H1 (cell line): Measurements from ENCODE around the gene SPTY2D1. TPM values are rescaled to one million over a fixed set of nuclear protein-coding genes. Genes with fewer than 3 reads are reported as not detected.

Experiments used
- BRCA1 ChIP-seq: IDR thresholded peaks from 2 replicates; pipeline ENCODE4 v1.6.1; 2012; ENCODE audit warnings: low read depth, low read length, improper control_type of control experiment
- EGR1 ChIP-seq: IDR thresholded peaks from 2 replicates; pipeline ENCODE4 v1.6.1; 2011; ENCODE audit warnings: low read depth, low read length, borderline replicate concordance
- EZH2 ChIP-seq: fragments of 200-600 bp; sonication (generic); IDR thresholded peaks from 2 replicates; pipeline ENCODE4 v1.7.1; 2012; ENCODE audit warnings: low read depth, mild to moderate bottlenecking, moderate library complexity, low read length, inconsistent platforms; ENCODE audit not compliant: severe bottlenecking
- HDAC2 ChIP-seq, 2 experiments: fragments of 300-600 bp in 1 of 2; sonication (generic) in 1 of 2; IDR thresholded peaks; 2 replicates each; pipeline ENCODE4 v1.6.1; 2011 to 2012; ENCODE audit warnings: low read depth in 2 of 2, low read length in 2 of 2, mild to moderate bottlenecking in 2 of 2, moderate library complexity in 2 of 2, borderline replicate concordance in 1 of 2, inconsistent platforms in 1 of 2
- JUN ChIP-seq: IDR thresholded peaks from 2 replicates; pipeline ENCODE4 v1.6.1; 2011; ENCODE audit warnings: low read depth, mild to moderate bottlenecking, improper control_type of control experiment, low read length
- MAFK ChIP-seq: IDR thresholded peaks from 2 replicates; pipeline ENCODE4 v1.6.1; 2012; ENCODE audit warnings: low read depth, mild to moderate bottlenecking, improper control_type of control experiment, low read length
- polyA plus RNA-seq, 7 experiments: library from polyadenylated mRNA; depleted of rRNA in 3 of 7; stranded (reverse) in 5 of 7; unstranded in 2 of 7; fragments of >200 nt in 5 of 7; fragments of 200-250 nt in 2 of 7; gene quantifications; 1 replicate in 5 of 7; 2 replicates in 1 of 7; 4 replicates in 1 of 7; pipeline versions ENCODE4 v1.2.1 to v1.2.3, GENCODE V29; 2011 to 2013; ENCODE audit warnings: missing spikeins in 2 of 7, mixed read lengths in 2 of 7
- total RNA-seq: library from RNA; stranded (reverse); fragmentation: NEBNext Ultra II Directional; extraction: Animal tissue kit (Norgen Biotek cat#: 25700); gene quantifications from 2 replicates; pipeline ENCODE4 v1.2.1, GENCODE V29; 2021
- TF ChIP-seq, protein P1 (sequence below): IDR thresholded peaks from 2 replicates; pipeline ENCODE4 v1.6.1; 2012; ENCODE audit warnings: low read length, inconsistent platforms
- TF ChIP-seq, protein P2 (sequence below): fragments of 300-600 bp; sonication (generic); IDR thresholded peaks from 2 replicates; pipeline ENCODE4 v1.7.1; 2012; ENCODE audit warnings: low read length, moderate library complexity, mild to moderate bottlenecking, inconsistent platforms; ENCODE audit not compliant: insufficient replicate concordance

The SPTY2D1 gene
- total and polyA plus RNA-seq, 2 of the 8 experiments (the other 6 are each of a cell fraction or from before 2014, with no cell fraction given), result 4.9 to 17.6 TPM

DNA sequence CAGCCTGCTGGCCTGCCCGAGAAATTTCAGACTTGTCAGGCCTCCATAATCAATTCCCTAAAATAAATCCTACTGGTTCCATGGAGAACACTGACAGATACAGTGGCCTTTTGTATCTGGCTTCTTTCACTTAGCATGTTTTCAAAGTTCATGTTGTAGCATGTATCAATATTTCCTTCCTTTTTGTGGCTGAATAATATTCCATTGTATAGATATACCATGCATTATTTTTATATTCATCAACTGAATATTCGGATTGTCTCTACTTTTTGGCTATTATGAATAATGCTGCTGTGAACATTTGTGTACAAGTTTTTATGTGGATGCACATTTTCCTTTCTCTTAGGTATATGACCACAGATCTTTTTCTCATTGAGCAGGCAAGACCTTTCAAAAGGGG is 10.4 kb downstream of the SPTY2D1 start (continued):
- TF ChIP-seq, protein P1, sequence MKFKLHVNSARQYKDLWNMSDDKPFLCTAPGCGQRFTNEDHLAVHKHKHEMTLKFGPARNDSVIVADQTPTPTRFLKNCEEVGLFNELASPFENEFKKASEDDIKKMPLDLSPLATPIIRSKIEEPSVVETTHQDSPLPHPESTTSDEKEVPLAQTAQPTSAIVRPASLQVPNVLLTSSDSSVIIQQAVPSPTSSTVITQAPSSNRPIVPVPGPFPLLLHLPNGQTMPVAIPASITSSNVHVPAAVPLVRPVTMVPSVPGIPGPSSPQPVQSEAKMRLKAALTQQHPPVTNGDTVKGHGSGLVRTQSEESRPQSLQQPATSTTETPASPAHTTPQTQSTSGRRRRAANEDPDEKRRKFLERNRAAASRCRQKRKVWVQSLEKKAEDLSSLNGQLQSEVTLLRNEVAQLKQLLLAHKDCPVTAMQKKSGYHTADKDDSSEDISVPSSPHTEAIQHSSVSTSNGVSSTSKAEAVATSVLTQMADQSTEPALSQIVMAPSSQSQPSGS, result no peak
- TF ChIP-seq JUN (no peak), MAFK (no peak), HDAC2 (IDR thresholded peaks at IDR 0.05; ENCODE audit: borderline replicate concordance in 1 of 2, low read depth in 2 of 2, low read length in 2 of 2) (no peak), EZH2 (no peak), EGR1 (no peak), BRCA1 (no peak)
- TF ChIP-seq, protein P2, sequence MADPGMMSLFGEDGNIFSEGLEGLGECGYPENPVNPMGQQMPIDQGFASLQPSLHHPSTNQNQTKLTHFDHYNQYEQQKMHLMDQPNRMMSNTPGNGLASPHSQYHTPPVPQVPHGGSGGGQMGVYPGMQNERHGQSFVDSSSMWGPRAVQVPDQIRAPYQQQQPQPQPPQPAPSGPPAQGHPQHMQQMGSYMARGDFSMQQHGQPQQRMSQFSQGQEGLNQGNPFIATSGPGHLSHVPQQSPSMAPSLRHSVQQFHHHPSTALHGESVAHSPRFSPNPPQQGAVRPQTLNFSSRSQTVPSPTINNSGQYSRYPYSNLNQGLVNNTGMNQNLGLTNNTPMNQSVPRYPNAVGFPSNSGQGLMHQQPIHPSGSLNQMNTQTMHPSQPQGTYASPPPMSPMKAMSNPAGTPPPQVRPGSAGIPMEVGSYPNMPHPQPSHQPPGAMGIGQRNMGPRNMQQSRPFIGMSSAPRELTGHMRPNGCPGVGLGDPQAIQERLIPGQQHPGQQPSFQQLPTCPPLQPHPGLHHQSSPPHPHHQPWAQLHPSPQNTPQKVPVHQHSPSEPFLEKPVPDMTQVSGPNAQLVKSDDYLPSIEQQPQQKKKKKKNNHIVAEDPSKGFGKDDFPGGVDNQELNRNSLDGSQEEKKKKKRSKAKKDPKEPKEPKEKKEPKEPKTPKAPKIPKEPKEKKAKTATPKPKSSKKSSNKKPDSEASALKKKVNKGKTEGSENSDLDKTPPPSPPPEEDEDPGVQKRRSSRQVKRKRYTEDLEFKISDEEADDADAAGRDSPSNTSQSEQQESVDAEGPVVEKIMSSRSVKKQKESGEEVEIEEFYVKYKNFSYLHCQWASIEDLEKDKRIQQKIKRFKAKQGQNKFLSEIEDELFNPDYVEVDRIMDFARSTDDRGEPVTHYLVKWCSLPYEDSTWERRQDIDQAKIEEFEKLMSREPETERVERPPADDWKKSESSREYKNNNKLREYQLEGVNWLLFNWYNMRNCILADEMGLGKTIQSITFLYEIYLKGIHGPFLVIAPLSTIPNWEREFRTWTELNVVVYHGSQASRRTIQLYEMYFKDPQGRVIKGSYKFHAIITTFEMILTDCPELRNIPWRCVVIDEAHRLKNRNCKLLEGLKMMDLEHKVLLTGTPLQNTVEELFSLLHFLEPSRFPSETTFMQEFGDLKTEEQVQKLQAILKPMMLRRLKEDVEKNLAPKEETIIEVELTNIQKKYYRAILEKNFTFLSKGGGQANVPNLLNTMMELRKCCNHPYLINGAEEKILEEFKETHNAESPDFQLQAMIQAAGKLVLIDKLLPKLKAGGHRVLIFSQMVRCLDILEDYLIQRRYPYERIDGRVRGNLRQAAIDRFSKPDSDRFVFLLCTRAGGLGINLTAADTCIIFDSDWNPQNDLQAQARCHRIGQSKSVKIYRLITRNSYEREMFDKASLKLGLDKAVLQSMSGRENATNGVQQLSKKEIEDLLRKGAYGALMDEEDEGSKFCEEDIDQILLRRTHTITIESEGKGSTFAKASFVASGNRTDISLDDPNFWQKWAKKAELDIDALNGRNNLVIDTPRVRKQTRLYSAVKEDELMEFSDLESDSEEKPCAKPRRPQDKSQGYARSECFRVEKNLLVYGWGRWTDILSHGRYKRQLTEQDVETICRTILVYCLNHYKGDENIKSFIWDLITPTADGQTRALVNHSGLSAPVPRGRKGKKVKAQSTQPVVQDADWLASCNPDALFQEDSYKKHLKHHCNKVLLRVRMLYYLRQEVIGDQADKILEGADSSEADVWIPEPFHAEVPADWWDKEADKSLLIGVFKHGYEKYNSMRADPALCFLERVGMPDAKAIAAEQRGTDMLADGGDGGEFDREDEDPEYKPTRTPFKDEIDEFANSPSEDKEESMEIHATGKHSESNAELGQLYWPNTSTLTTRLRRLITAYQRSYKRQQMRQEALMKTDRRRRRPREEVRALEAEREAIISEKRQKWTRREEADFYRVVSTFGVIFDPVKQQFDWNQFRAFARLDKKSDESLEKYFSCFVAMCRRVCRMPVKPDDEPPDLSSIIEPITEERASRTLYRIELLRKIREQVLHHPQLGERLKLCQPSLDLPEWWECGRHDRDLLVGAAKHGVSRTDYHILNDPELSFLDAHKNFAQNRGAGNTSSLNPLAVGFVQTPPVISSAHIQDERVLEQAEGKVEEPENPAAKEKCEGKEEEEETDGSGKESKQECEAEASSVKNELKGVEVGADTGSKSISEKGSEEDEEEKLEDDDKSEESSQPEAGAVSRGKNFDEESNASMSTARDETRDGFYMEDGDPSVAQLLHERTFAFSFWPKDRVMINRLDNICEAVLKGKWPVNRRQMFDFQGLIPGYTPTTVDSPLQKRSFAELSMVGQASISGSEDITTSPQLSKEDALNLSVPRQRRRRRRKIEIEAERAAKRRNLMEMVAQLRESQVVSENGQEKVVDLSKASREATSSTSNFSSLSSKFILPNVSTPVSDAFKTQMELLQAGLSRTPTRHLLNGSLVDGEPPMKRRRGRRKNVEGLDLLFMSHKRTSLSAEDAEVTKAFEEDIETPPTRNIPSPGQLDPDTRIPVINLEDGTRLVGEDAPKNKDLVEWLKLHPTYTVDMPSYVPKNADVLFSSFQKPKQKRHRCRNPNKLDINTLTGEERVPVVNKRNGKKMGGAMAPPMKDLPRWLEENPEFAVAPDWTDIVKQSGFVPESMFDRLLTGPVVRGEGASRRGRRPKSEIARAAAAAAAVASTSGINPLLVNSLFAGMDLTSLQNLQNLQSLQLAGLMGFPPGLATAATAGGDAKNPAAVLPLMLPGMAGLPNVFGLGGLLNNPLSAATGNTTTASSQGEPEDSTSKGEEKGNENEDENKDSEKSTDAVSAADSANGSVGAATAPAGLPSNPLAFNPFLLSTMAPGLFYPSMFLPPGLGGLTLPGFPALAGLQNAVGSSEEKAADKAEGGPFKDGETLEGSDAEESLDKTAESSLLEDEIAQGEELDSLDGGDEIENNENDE, result no peak
